ENCODE results near the gene CIC.
"Not testable (repeated sequence)": the region's sequence is repeated elsewhere in the genome, so short reads cannot be mapped to it uniquely, and the experiment has no call there.

Gene CIC

GRCh38 chr19:42313096-42313839 is 44.2 kb downstream of the CIC start, which contains the start of gene TMEM145:
TSS of gene TMEM145 (plus strand) at chr19:42313309. CDS start at chr19:42313377, 68 bp downstream.
- DNase-seq (ENCODE audit: low read depth) = peak; percentile 63

- no peak for DNase-seq (ENCODE audit: low read depth)
Measured at GRCh38 chr19:42313840-42314755, 45.0 kb downstream of the CIC start.

- DNase-seq (ENCODE audit: low read depth) = no peak
Measured at GRCh38 chr19:42315024-42315423, 46.0 kb downstream of the CIC start.

GRCh38 chr19:42316223-42317211 is 47.5 kb downstream of the CIC start:
- peak; percentile 69 for DNase-seq (ENCODE audit: low read depth)

GRCh38 chr19:42317535-42317934 is 48.5 kb downstream of the CIC start:
- DNase-seq (ENCODE audit: low read depth) = no peak

GRCh38 chr19:42322305-42322704 is 53.3 kb downstream of the CIC start:
- no peak for DNase-seq (ENCODE audit: low read depth)

- no peak for DNase-seq (ENCODE audit: low read depth)
Measured at GRCh38 chr19:42323473-42323851, 54.4 kb downstream of the CIC start.

GRCh38 chr19:42323852-42324654 is 55.0 kb downstream of the CIC start:
- DNase-seq (ENCODE audit: low read depth) = no peak

- no peak for DNase-seq (ENCODE audit: low read depth)
Measured at GRCh38 chr19:42324655-42325307, 55.7 kb downstream of the CIC start.

GRCh38 chr19:42325308-42325895 is 56.4 kb downstream of the CIC start, which contains the start of gene MEGF8:
TSS of gene MEGF8 (plus strand) at chr19:42325635. CDS start at chr19:42326244, 609 bp downstream.
- peak; percentile 99 for DNase-seq (ENCODE audit: low read depth)

GRCh38 chr19:42325896-42326771 is 57.1 kb downstream of the CIC start:
- DNase-seq (ENCODE audit: low read depth) = no peak

GRCh38 chr19:42326969-42327368 is 57.9 kb downstream of the CIC start:
- DNase-seq (ENCODE audit: low read depth) = no peak

GRCh38 chr19:42327381-42327780 is 58.3 kb downstream of the CIC start:
- no peak for DNase-seq (ENCODE audit: low read depth)

GRCh38 chr19:42328106-42328505 is 59.1 kb downstream of the CIC start:
- DNase-seq (ENCODE audit: low read depth) = no peak

GRCh38 chr19:42328854-42329253 is 59.8 kb downstream of the CIC start:
- DNase-seq (ENCODE audit: low read depth) = no peak

GRCh38 chr19:42330241-42330711 is 61.2 kb downstream of the CIC start:
- DNase-seq (ENCODE audit: low read depth) = peak; percentile 19

- DNase-seq (ENCODE audit: low read depth) = not testable (repeated sequence)
Measured at GRCh38 chr19:42331333-42331732, 62.3 kb downstream of the CIC start.

- DNase-seq (ENCODE audit: low read depth) = no peak
Measured at GRCh38 chr19:42332059-42332458, 63.0 kb downstream of the CIC start.

- DNase-seq (ENCODE audit: low read depth) = no peak
Measured at GRCh38 chr19:42333018-42333417, 64.0 kb downstream of the CIC start.

All from EH (cell line).